ENCODE results near the gene MAP4K4.
A peak's percentile ranks its signal among the peaks of the same experiment; 100 is the strongest.

MAP4K4 gene

GRCh38 chr2:101821828-101822458 lies 124.4 kb downstream of the MAP4K4 start:
- Histone ChIP-seq H3F3A (ENCODE audit: insufficient read depth) (no peaks in the 10 kb centered on the region), H3K4me2 (ENCODE audit: low read depth, low read length, poor library complexity, severe bottlenecking) (no peak overlapping the region), H3K9me3 (ENCODE audit: insufficient read depth, low read length) (no peaks in the 10 kb centered on the region), H3K27me3 (ENCODE audit: low read length) (no peaks in the 10 kb centered on the region), H3K27ac (ENCODE audit: low read depth, low read length) (no peak overlapping the region), H3K79me2 (ENCODE audit: insufficient read depth, low read length) (peaks cover 69% of the 10 kb centered on the region), H2AFZ (ENCODE audit: low read depth, low read length, severe bottlenecking) (no peak overlapping the region), H3K9me2 (replicated peaks; ENCODE audit: insufficient read depth, low read length) (no peaks in the 10 kb centered on the region), H3K4me3 (ENCODE audit: insufficient read depth, low read length, poor library complexity, severe bottlenecking) (no peak overlapping the region), H3K36me3 (ENCODE audit: low read length) (peaks cover 25% of the 10 kb centered on the region; the same call in 1 of the 2 replicates), H3K9ac (ENCODE audit: low read length) (no peak overlapping the region), H4K20me1 (ENCODE audit: low read depth, low read length) (peaks cover 51% of the 10 kb centered on the region)
- TF ChIP-seq CTCF (IDR thresholded peaks at IDR 0.05; ENCODE audit: insufficient read depth, low read length, poor library complexity, severe bottlenecking) (no peak), EZH2phosphoT487 (conservative IDR thresholded peaks at IDR 0.05; ENCODE audit: low read length) (no peak)

- Histone ChIP-seq H3K79me2 (ENCODE audit: insufficient read depth, low read length) (peaks cover 59% of the 10 kb centered on the region), H4K20me1 (ENCODE audit: low read depth, low read length) (peaks cover 53% of the 10 kb centered on the region), H3K9me3 (ENCODE audit: insufficient read depth, low read length) (no peaks in the 10 kb centered on the region), H3K9me2 (replicated peaks; ENCODE audit: insufficient read depth, low read length) (no peaks in the 10 kb centered on the region), H3K27me3 (ENCODE audit: low read length) (no peaks in the 10 kb centered on the region), H3K36me3 (ENCODE audit: low read length) (peaks cover 35% of the 10 kb centered on the region), H3K4me2 (ENCODE audit: low read depth, low read length, poor library complexity, severe bottlenecking) (no peak overlapping the region), H3K4me3 (ENCODE audit: insufficient read depth, low read length, poor library complexity, severe bottlenecking) (no peak overlapping the region), H2AFZ (ENCODE audit: low read depth, low read length, severe bottlenecking) (no peak overlapping the region), H3K9ac (ENCODE audit: low read length) (no peak overlapping the region), H3K27ac (ENCODE audit: low read depth, low read length) (no peak overlapping the region), H3F3A (ENCODE audit: insufficient read depth) (peaks cover 5% of the 10 kb centered on the region; the same call in 1 of the 2 replicates)
- TF ChIP-seq CTCF (IDR thresholded peaks at IDR 0.05; ENCODE audit: insufficient read depth, low read length, poor library complexity, severe bottlenecking) (peak; percentile 41), EZH2phosphoT487 (conservative IDR thresholded peaks at IDR 0.05; ENCODE audit: low read length) (no peak)
Measured at GRCh38 chr2:101823347-101823791, 125.9 kb downstream of the MAP4K4 start.

GRCh38 chr2:101823859-101824258 lies 126.4 kb downstream of the MAP4K4 start:
- peaks cover 5% of the 10 kb centered on the region; the same call in 1 of the 2 replicates for H3F3A ChIP-seq (ENCODE audit: insufficient read depth)
- H3K4me2 ChIP-seq (ENCODE audit: low read depth, low read length, poor library complexity, severe bottlenecking) = no peak overlapping the region
- H3K79me2 ChIP-seq (ENCODE audit: insufficient read depth, low read length) = peaks cover 57% of the 10 kb centered on the region
- peaks cover 56% of the 10 kb centered on the region for H4K20me1 ChIP-seq (ENCODE audit: low read depth, low read length)
- H3K9me2 ChIP-seq (replicated peaks; ENCODE audit: insufficient read depth, low read length) = no peaks in the 10 kb centered on the region
- no peak overlapping the region for H3K9ac ChIP-seq (ENCODE audit: low read length)
- H3K4me3 ChIP-seq (ENCODE audit: insufficient read depth, low read length, poor library complexity, severe bottlenecking) = no peak overlapping the region
- TF ChIP-seq EZH2phosphoT487 (conservative IDR thresholded peaks at IDR 0.05; ENCODE audit: low read length) = no peak
- no peak for TF ChIP-seq CTCF (IDR thresholded peaks at IDR 0.05; ENCODE audit: insufficient read depth, low read length, poor library complexity, severe bottlenecking)
- H3K27ac ChIP-seq (ENCODE audit: low read depth, low read length) = no peak overlapping the region
- H3K27me3 ChIP-seq (ENCODE audit: low read length) = no peaks in the 10 kb centered on the region
- no peak overlapping the region for H2AFZ ChIP-seq (ENCODE audit: low read depth, low read length, severe bottlenecking)
- peaks cover 40% of the 10 kb centered on the region for H3K36me3 ChIP-seq (ENCODE audit: low read length)
- H3K9me3 ChIP-seq (ENCODE audit: insufficient read depth, low read length) = no peaks in the 10 kb centered on the region
